GM21717 (cell line): ENCODE measurements around the gene LDLRAD3.
"Not testable (repeated sequence)": the region's sequence is repeated elsewhere in the genome, so short reads cannot be mapped to it uniquely, and the experiment has no call there.

Experiments
- ATAC-seq: cut with Tn5 transposase; IDR thresholded peaks from one replicate; pipeline ENCODE4 v1.9.1; 2021; ENCODE audit warnings: mild to moderate bottlenecking, moderate library complexity; ENCODE audit not compliant: unreplicated experiment

LDLRAD3 gene

DNA sequence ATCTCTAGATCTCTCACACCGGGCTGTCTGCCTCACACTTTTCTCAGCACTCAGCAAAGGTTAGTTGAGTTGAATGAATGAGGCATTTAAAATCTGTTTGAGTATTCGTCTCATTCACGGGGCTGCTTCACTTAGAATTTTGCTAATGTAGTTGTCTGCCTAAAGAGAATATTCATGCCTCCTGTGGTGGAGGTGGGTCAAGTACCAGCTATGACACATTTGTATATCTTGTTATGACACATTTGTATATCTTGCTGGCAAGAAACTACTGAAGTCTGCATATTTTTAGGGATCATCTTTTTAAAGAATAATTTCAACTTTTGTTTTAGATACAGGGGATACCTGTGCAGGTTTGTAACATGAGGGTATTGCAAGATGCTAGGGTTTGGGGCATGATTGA, 43.1 kb downstream of the LDLRAD3 start:
- no peak for ATAC-seq

DNA sequence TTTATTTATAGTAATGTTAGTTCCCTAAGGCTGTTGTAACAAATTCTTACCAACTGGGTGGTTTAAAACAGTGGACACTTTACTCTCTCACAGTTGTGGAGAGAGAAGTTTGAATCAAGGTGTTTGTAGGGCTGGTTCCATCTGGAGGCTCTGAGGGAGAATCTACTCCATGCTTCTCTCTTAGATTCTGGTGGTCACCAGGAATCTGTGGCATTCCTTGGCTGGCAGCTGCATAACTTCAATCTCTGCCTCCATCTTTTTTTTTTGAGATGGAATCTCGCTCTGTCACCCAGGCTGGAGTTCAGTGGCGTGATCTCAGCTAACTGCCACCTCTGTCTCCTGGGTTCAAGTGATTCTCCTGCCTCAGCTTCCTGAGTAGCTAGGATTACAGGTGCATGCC, 46.3 kb downstream of the LDLRAD3 start:
- ATAC-seq, result no peak

DNA sequence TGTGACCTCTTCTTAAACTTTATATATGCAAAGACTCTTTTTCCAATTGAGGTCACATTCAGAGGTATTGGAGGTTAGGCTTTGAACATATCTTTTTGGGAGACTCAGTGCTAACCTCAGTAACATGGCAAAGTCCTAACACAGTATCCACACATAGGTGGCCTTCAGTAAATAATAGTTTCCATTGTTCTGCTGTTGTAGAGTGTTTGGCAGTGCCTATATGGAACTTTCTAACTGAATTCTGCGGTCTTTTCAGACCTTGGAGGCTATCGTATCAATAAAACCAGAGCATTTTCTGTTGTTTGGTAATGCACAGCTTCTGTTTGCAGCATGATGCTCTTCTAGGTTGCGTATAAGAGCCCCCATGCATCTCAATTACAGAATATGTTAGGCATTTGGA, 47.0 kb downstream of the LDLRAD3 start:
- no peak for ATAC-seq

DNA sequence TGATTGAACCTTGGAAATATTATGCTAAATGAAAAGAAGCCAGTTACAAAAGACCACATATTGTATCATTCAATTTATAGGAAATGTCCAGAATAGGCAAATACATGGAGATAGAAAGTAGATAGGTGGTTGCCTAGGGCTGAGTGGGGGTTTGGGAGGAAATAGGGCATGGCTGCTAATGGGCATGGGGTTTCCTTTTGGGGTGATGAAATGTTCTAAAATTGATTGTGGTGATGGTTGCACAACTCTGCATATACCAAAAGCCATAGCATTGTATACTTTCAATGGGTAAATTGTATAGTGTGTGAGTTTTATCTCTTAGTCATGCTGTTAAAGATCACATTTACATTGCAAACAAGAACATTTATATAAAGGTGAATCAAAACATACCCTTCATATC, 48.7 kb downstream of the LDLRAD3 start:
- ATAC-seq, result no peak

DNA sequence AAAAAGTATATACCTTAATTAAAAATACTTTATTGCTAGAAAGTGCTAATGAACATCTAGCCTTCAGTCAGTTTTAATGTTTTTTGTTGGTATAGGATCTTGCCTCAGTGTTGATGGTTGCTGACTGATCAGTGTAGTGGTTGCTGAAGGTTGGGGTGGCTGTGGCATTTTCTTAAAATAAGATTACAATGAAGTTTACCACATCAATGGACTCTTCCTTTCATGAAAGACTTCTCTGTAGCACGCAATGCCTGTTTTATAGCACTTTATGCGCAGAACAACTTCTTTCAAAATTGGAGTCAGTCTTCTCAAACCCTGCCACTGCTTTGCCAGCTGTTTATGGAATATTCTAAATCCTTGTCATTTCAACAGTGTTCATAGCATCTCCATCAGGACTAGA, 50.6 kb downstream of the LDLRAD3 start:
- ATAC-seq, result no peak

GRCh38 chr11:35995681-35996271, 51.9 kb downstream of the LDLRAD3 start:
- ATAC-seq, result no peak

GRCh38 chr11:35997902-35998520, 54.1 kb downstream of the LDLRAD3 start:
- ATAC-seq, result no peak

GRCh38 chr11:35998634-35999033, 54.8 kb downstream of the LDLRAD3 start:
- ATAC-seq, result no peak

GRCh38 chr11:36000616-36001190, 56.8 kb downstream of the LDLRAD3 start:
- ATAC-seq, result no peak

- ATAC-seq, result no peak
These were observed 58.3 kb downstream of the LDLRAD3 start for GRCh38 chr11:36002196-36002595.

- no peak for ATAC-seq
These were observed 58.9 kb downstream of the LDLRAD3 start for GRCh38 chr11:36002796-36003195.

- ATAC-seq, result no peak
These were observed 62.7 kb downstream of the LDLRAD3 start for GRCh38 chr11:36006556-36006955.

GRCh38 chr11:36007127-36007655, 63.3 kb downstream of the LDLRAD3 start:
- no peak for ATAC-seq

DNA sequence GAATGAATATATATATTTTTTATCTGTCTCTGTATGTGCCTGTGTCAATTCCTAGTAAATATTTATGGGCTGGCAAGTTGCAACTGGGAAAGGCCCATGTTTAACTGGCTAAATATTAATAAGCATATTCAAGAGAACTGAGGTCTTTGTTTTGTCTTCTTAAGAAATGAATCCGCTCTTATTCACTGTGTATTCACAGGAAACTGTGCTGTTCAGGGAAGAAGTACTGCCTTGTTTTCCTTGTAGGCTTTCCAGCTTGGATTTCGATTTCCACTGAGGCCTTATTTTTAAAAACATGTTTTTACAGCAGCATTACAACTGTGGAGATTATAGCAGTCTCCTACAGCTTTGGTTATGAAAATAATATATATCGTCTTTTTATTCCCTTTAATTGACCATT, 64.7 kb downstream of the LDLRAD3 start:
- ATAC-seq, result no peak

DNA sequence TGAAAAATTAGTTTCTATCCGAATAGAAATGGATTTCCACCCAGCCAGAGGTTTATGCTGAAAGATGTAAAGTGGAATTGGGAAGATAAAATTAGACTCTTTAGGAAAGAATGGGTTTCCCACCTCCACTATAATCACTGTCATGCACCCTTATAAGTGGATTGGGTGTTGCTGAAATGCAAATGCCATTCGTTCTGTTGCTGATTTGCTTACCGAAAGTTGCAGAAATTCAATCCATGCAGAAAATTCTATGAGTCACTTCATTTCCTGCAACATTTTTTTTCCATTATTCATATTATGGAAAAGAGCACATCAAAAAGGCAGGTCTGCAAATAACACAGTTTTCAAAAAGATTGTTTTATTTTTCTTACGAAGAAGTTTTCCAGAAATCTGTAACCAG, 65.6 kb downstream of the LDLRAD3 start:
- ATAC-seq, result no peak

- ATAC-seq, result no peak
These were observed 66.3 kb downstream of the LDLRAD3 start for GRCh38 chr11:36010010-36010740.

DNA sequence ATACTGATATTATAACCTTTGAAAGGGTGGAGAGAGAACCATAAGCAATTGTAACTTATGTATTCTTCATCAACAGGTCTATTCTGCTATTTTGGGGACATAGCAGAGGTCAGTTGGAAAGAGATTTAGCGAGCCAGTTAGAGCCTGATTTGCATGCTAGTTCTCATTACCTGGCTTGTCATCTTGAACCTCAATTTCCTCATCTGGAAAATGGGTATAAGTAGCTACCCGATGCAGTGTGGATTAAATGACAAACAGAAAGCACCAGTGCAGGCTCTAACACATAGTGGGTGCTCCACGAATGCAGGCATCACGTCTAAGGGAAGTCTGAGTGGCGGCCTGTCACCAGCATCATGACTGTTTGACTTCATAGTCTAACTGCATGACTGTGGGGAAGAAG, 67.7 kb downstream of the LDLRAD3 start:
- ATAC-seq, result no peak

- no peak for ATAC-seq
These were observed 68.6 kb downstream of the LDLRAD3 start for GRCh38 chr11:36012455-36012854.

GRCh38 chr11:36012979-36013378, 69.1 kb downstream of the LDLRAD3 start:
- no peak for ATAC-seq

DNA sequence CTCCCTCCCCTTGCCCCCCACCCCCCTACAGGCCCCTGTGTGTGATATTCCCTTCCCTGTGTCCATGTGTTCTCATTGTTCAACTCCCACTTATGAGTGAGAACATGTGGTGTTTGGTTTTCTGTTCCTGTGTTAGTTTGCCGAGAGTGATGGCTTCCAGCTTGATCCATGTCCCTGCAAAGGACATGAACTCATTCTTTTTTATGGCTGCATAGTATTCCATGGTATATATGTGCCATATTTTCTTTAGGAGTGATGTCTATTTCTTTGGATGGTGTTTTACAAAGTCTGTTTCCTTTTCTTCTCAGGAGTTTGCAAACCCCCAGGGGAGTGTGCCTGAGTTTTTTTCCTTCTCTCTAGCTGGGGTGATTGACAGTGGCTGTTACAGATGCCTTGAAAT, 69.6 kb downstream of the LDLRAD3 start:
- ATAC-seq, result not testable (repeated sequence)

GRCh38 chr11:36013950-36014897, 70.4 kb downstream of the LDLRAD3 start:
- ATAC-seq, result no peak
